ENCODE measurements around the gene UBE2U.
"Not testable (repeated sequence)": the region's sequence is repeated elsewhere in the genome, so short reads cannot be mapped to it uniquely, and the experiment has no call there.

UBE2U gene

GRCh38 chr1:64192290-64192689 is 11.1 kb upstream of the UBE2U start:
- DNase-seq (ENCODE audit: low read depth in 1 of 2, low spot score in 1 of 2): no peak

GRCh38 chr1:64194168-64195080 is 9.0 kb upstream of the UBE2U start:
- DNase-seq (ENCODE audit: low read depth in 1 of 2, low spot score in 1 of 2): no peak

GRCh38 chr1:64195081-64195395 is 8.4 kb upstream of the UBE2U start:
- DNase-seq (ENCODE audit: low read depth in 1 of 2, low spot score in 1 of 2): no peak

DNA sequence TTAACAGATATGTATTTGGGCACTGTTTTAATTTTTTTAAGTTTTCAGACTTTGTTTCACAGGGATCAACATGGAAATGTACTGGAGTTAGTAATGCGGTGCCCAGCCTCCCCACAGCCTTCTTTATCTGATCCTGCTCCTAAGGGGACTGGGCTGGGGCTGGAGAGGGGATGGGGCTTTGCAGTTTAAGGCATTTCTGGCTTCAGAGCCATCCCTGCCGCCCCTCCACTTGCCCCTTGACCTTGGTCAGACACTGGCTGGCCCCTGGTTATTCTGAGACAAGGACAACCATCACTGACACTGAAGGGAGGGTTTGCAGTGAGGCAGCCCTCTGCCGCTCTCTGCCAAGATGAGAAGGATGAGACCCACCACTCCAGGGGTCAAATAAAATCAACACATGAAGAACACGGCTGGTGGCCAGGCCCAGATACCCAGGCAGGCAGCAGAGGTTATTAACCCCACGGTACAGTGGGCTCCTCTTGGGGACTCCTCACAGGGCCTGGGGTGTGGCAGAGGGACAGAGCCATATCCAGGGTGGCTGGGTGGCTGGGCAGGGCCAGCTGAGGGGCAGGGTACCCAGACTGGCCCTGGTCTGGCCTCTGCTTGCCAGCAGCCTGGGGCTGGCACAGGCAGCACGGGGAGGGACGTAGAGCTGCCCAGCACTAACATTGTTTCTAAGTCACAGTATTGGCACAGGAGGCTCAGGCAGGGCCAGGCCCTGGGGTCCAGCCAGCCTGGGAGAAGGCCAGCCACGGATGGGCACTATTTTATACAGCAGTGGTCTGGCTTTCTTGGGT is 7.2 kb upstream of the UBE2U start:
- DNase-seq (ENCODE audit: low read depth in 1 of 2, low spot score in 1 of 2): no peak

DNA sequence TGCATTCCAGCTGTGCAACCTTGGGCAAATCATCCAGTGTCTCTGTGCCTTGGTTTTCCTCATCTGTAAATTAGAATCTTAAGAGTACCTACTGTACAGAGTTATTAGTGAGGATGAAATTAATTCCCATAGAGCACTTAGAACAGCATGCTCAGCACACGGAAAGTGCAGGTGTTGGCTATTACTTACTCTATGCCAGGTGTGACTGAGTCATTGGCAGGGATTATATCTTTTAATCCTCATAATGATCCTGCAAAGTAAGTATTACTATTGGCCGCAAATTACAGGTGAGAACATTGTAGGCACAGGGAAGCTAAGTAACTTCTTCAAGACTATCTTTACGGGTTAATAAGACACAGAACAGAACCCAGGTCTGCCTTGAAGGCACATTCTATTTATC is 6.3 kb upstream of the UBE2U start:
- DNase-seq (ENCODE audit: low read depth in 1 of 2, low spot score in 1 of 2): no peak

DNA sequence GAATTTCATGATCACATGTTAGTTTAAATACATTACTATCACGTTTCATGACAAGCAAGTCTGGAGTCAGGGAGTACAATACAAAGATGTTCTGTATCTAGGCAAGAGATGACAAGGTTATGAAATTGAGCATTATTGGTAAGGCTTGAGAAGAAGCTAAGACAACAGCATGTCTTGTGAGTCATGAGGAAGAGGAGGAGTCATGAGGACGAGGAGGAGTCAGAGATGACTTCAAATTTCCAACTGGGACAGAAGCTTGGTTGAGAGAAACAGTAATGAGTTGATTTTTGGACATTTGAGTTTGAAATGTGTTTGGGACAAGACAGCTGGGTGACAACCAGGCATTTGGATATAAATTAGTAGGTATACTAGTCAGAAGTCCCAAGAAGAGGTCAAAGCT is 4.3 kb upstream of the UBE2U start:
- no peak for DNase-seq (ENCODE audit: low read depth in 1 of 2, low spot score in 1 of 2)

DNA sequence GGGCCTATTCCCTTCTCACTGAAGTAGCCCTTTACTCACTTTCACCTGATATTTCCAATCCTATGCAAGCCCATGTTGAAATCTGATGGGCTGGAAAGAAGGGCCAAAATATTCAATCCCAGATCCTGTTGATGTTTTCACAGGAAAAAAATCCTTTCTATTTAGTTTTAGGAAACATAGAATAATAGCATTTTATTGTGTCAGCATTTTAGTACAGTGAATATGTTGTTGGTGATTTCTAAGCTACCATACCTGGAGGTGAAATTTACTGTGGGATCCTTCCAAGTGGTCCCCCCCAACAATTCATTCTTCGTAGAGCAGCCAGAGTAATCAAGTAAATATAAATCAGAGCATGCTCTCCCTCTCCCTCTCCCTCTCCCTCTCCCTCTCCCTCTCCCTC is 3.4 kb upstream of the UBE2U start:
- DNase-seq (ENCODE audit: low read depth in 1 of 2, low spot score in 1 of 2): no peak

- no peak for DNase-seq (ENCODE audit: low read depth in 1 of 2, low spot score in 1 of 2)
These were observed 5.8 kb downstream of the UBE2U start for GRCh38 chr1:64209221-64209620.

GRCh38 chr1:64212031-64212430 is 8.6 kb downstream of the UBE2U start:
- no peak for DNase-seq (ENCODE audit: low read depth in 1 of 2, low spot score in 1 of 2)

GRCh38 chr1:64215576-64215975 is 12.2 kb downstream of the UBE2U start:
- DNase-seq (ENCODE audit: low read depth in 1 of 2, low spot score in 1 of 2): no peak

- DNase-seq (ENCODE audit: low read depth in 1 of 2, low spot score in 1 of 2): no peak
These were observed 16.8 kb downstream of the UBE2U start for GRCh38 chr1:64220241-64220640.

GRCh38 chr1:64223329-64224151 is 20.1 kb downstream of the UBE2U start:
- DNase-seq (ENCODE audit: low read depth in 1 of 2, low spot score in 1 of 2): no peak

GRCh38 chr1:64224236-64224635 is 20.8 kb downstream of the UBE2U start:
- not testable (repeated sequence) for DNase-seq (ENCODE audit: low read depth in 1 of 2, low spot score in 1 of 2)

DNA sequence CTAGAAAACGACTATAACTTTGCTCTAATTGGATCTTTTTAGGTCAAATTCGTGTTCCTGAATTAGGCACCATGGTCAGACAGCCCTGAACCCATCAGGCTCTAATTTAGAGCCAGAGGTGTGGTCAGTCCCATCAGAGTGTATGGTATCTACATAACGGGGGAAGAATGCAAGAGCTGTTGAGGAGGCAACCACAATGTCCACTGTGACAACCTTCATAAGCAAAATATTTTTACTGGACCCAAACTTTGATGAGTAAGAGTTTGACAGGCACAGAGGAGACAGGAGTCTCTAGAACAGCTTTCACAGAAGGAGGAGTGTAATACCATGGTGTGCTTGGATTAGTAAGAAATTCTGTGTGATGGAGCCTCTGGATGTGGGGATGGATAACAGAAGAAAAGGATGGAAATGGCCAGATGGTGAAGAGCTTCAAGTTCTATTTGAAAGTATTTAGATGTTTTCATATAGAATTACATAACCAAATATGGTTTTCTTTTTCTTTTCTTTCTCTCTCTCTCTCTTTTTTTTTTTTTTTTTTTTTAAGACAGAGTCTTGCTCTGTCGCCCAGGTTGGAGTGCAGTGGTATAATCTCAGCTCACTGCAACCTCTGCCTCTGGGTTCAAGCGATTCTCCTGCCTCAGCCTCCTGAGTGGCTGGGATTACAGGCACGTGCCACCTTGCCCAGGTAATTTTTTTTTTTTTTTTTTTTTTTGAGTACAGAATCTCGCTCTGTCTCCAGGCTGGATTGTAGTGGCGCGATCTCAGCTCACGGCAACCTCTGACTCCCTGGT is 24.9 kb downstream of the UBE2U start:
- no peak for DNase-seq (ENCODE audit: low read depth in 1 of 2, low spot score in 1 of 2)

DNA sequence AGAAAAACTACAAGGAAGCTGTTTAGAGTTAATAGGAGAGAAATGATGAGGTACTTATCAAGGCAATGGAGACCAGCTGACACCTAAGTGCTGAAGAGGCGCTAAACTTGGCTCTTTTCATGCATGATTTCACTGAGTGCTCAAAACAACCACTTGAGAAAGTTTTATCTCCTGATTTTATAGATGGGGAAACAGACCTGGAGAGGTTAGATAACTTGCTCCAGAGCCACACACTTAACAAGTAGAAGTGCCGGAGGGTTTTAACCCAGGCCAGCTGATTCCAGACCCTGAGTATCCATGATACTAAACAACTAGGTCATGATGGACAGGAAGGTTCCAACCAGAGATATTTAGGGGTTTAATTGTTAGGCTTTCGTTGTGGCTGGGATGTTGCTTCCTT is 25.9 kb downstream of the UBE2U start:
- no peak for DNase-seq (ENCODE audit: low read depth in 1 of 2, low spot score in 1 of 2)

DNA sequence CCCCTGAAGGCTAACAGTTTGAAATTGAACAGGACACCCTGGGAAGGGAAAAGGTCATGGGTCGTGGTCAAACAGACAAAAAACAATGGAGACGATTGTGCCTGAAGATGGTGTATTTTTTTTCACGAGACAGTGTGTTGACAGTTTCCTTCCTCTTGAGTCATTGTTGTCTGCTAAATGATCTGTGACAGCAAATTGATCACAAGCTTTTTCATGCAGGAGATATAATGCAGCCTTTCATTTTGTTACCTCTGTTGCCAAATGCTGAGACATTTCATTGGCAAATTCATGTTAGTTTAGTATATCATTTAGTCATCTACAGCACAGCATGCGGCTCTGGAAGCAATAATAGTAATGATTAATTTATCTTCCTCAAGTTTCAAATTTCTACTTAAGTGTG is 27.7 kb downstream of the UBE2U start:
- no peak for DNase-seq (ENCODE audit: low read depth in 1 of 2, low spot score in 1 of 2)

DNA sequence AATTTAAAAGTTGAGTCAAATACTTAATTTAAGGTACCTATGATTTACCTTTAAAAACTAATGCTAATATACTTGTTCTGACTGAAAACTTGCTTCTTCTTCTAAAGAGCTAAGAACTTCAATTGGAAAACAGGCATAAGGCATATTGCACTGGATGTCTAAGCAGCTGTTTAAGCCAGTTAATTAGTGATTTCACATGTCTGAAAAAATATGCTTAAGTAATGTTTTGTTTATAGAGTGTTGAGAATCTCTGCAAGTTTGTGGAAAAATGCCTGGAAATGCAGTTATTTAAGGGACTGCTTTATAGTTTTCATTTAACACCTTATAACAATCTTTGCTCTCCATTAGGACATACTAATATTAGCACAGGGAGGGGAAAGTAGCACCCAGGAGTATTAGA is 28.2 kb downstream of the UBE2U start:
- DNase-seq (ENCODE audit: low read depth in 1 of 2, low spot score in 1 of 2): no peak

DNA sequence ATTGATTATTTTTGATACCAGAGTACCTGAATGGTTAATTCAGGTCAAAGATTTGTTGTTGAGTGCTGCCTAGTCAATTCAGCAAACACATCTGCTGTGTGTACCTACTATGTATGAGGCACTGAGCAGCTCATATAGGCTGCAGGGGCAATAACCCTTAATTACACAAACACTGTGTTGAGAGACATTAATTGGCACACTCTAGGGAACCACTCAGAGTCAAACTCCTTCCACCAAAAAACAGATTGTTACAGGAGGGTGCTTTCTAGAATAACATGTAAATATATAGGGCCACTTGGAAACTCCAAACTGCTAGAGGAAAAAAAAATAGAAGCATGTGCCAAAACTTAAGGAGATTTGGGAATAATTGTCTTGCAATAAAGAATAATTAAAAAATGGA is 31.3 kb downstream of the UBE2U start:
- DNase-seq (ENCODE audit: low read depth in 1 of 2, low spot score in 1 of 2): no peak

- no peak for DNase-seq (ENCODE audit: low read depth in 1 of 2, low spot score in 1 of 2)
These were observed 31.8 kb downstream of the UBE2U start for GRCh38 chr1:64235181-64235580.

GRCh38 chr1:64235910-64236309 is 32.5 kb downstream of the UBE2U start:
- no peak for DNase-seq (ENCODE audit: low read depth in 1 of 2, low spot score in 1 of 2)

DNA sequence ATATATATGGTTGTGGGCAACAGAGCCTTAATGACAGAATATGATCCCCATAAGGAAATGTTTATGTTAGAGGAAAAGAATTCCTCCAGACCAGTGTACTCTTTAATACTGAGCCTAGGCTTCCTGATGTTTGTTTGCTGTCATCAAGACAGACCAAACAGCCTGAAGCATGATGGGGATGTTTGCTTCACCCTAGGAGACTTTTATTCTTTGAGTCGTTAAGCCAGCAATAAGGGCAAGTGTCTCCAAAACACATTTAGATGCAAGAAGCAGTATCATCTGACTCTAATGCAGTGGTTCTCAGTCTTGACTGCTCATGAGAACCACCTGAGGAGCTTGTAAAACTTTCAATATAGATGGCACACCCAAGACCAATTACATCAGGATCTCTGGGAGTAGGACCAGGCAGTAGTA is 33.1 kb downstream of the UBE2U start:
- DNase-seq (ENCODE audit: low read depth in 1 of 2, low spot score in 1 of 2): no peak

Measured in activated T-helper 1 cell treated with anti-CD3 and anti-CD28 coated beads, Interleukin-2, amount 50 U/mL, for 16 hours (primary cell).